Measurements from ENCODE around the gene FIBP.

Gene FIBP

GRCh38 chr11:65891219-65892136 lies 3.2 kb upstream of the FIBP start:
- peak; percentile 35 for TF ChIP-seq CTCF (IDR thresholded peaks at IDR 0.05; ENCODE audit: low read depth, low read length, missing control alignments)
- H3K4me3 ChIP-seq (replicated peaks; ENCODE audit: low read depth, low read length), result peak overlapping the region; percentile 57
- DNase-seq (ENCODE audit: extremely low read depth, low read depth), result no peak

- peak; percentile 88 for DNase-seq (ENCODE audit: extremely low read depth, low read depth)
- H3K4me3 ChIP-seq (replicated peaks; ENCODE audit: low read depth, low read length), result peak within 1 kb of the TSS; percentile 87
- TF ChIP-seq CTCF (IDR thresholded peaks at IDR 0.05; ENCODE audit: low read depth, low read length, missing control alignments), result no peak
Measured at GRCh38 chr11:65890324-65891218, 2.3 kb upstream of the FIBP start, which contains the start of gene CCDC85B. Gene CCDC85B (plus strand): TSS chr11:65890673. CDS start chr11:65890784, 111 bp downstream.

- no peak for DNase-seq (ENCODE audit: extremely low read depth, low read depth)
- TF ChIP-seq CTCF (IDR thresholded peaks at IDR 0.05; ENCODE audit: low read depth, low read length, missing control alignments), result no peak
Measured at GRCh38 chr11:65887723-65888162, 528 bp downstream of the FIBP start.

GRCh38 chr11:65886826-65887722 lies 1.2 kb downstream of the FIBP start:
- peak overlapping the region; percentile 87 for H3K4me3 ChIP-seq (replicated peaks; ENCODE audit: low read depth, low read length)
- no peak for TF ChIP-seq CTCF (IDR thresholded peaks at IDR 0.05; ENCODE audit: low read depth, low read length, missing control alignments)
- DNase-seq (ENCODE audit: extremely low read depth, low read depth), result no peak

More at GRCh38 chr11:65887723-65888162, 528 bp downstream of the FIBP start:
- peak overlapping the region; percentile 87 for H3K4me3 ChIP-seq (replicated peaks; ENCODE audit: low read depth, low read length)

- TF ChIP-seq CTCF (IDR thresholded peaks at IDR 0.05; ENCODE audit: low read depth, low read length, missing control alignments), result no peak
- DNase-seq (ENCODE audit: extremely low read depth, low read depth), result no peak
- no peak overlapping the region for H3K4me3 ChIP-seq (replicated peaks; ENCODE audit: low read depth, low read length)
Measured at GRCh38 chr11:65885808-65886536, 2.3 kb downstream of the FIBP start.

All from HFF-Myc (cell line).